Cardiac septum (tissue), 1 donor: ENCODE results near the gene FCHSD2. TPM values are rescaled to one million over a fixed set of nuclear protein-coding genes. Genes with fewer than 3 reads are reported as not detected.
"Not testable (repeated sequence)": the region's sequence is repeated elsewhere in the genome, so short reads cannot be mapped to it uniquely, and the experiment has no call there.

Experiments
- DNase-seq: peaks from one replicate; pipeline ENCODE4 v3.0.0-alpha.2; 2020; ENCODE audit warnings: low spot score
- intact Hi-C: fragments of 100-400 bp; cut with DNase I; formaldehyde crosslinking; loops from one replicate; pipeline ENCODE4 v1.14.0; 2022
- total RNA-seq: library from RNA; stranded (reverse); fragmentation: NEBNext Ultra II Directional; extraction: Animal tissue kit (Norgen Biotek cat#: 25700); gene quantifications from one replicate; pipeline ENCODE4 v1.2.1, GENCODE V29; 2021
- donor health status: DM: no; HTN: no; CAD: no.

FCHSD2 gene
- total RNA-seq, 1 donor from 2014 or later: 56.6 TPM

GRCh38 chr11:72984453-72985077 is 157.6 kb downstream of the FCHSD2 start:
- no peak for DNase-seq
- intact Hi-C loops: no loop called here

GRCh38 chr11:72983560-72983959 is 158.6 kb downstream of the FCHSD2 start:
- intact Hi-C loops: no loop called here
- DNase-seq: no peak

- DNase-seq: no peak
- intact Hi-C loops: no loop called here
Observed at GRCh38 chr11:72981971-72982685, 160.0 kb downstream of the FCHSD2 start.

- no peak for DNase-seq
- intact Hi-C loops: no loop called here
Observed at GRCh38 chr11:72981080-72981479, 161.0 kb downstream of the FCHSD2 start.

- DNase-seq, intact Hi-C loops: not testable (repeated sequence)
Observed at GRCh38 chr11:72977782-72978181, 164.3 kb downstream of the FCHSD2 start.

GRCh38 chr11:72976522-72976892 is 165.6 kb downstream of the FCHSD2 start:
- DNase-seq, intact Hi-C loops: not testable (repeated sequence)

GRCh38 chr11:72975778-72976521 is 166.2 kb downstream of the FCHSD2 start:
- intact Hi-C loops: no loop called here
- no peak for DNase-seq

GRCh38 chr11:72974487-72975205 is 167.5 kb downstream of the FCHSD2 start:
- intact Hi-C loops: no loop called here
- no peak for DNase-seq

- no peak for DNase-seq
- intact Hi-C loops: no loop called here
Observed at GRCh38 chr11:72972496-72973128, 169.5 kb downstream of the FCHSD2 start.

- DNase-seq: no peak
- intact Hi-C loops: no loop called here
Observed at GRCh38 chr11:72971192-72971967, 170.7 kb downstream of the FCHSD2 start.

- intact Hi-C loops: no loop called here
- DNase-seq: no peak
Observed at GRCh38 chr11:72970557-72971118, 171.5 kb downstream of the FCHSD2 start.

- no peak for DNase-seq
- intact Hi-C loops: no loop called here
Observed at GRCh38 chr11:72969894-72970335, 172.2 kb downstream of the FCHSD2 start.

GRCh38 chr11:72968390-72968789 is 173.7 kb downstream of the FCHSD2 start:
- intact Hi-C loops: no loop called here
- DNase-seq: no peak

GRCh38 chr11:72965672-72966071 is 176.4 kb downstream of the FCHSD2 start:
- no peak for DNase-seq
- intact Hi-C loops: no loop called here

- no peak for DNase-seq
- intact Hi-C loops: no loop called here
Observed at GRCh38 chr11:72962717-72963116, 179.4 kb downstream of the FCHSD2 start.

GRCh38 chr11:72962084-72962483 is 180.0 kb downstream of the FCHSD2 start:
- intact Hi-C loops: no loop called here
- no peak for DNase-seq

GRCh38 chr11:72959998-72960731 is 182.0 kb downstream of the FCHSD2 start:
- no peak for DNase-seq
- intact Hi-C loops: no loop called here

- intact Hi-C loops: no loop called here
- DNase-seq: no peak
Observed at GRCh38 chr11:72958791-72959190, 183.3 kb downstream of the FCHSD2 start.
